HepG2 (cell line): ENCODE data around the gene RGS19. TPM values are rescaled to one million over a fixed set of nuclear protein-coding genes. Genes with fewer than 3 reads are reported as not detected.

Experiments used
- ATAC-seq: fragments of 200-7000 bp; cut with Tn5 transposase; 3 replicates; pipeline ENCODE4 v1.9.1; 2020; ENCODE audit warnings: mild to moderate bottlenecking, moderate library complexity
- BruUV-seq: library from RNA; stranded (reverse); fragments of 400-500 nt; replicated peaks from 2 replicates; lab custom pipeline; 2021; lab: Mats Ljungman, UMichigan
- CTCF ChIA-PET: fragments of 300-600 bp; formaldehyde crosslinking; extraction: SDS; loops from one replicate; lab custom pipeline; 2021; ENCODE audit warnings: low total read pairs, inconsistent platforms, low intra/inter-chr PET ratio; lab: Yijun Ruan, JAX
- POLR2A ChIA-PET: fragments of 350-600 bp; sonication (Branson Sonifier 250); formaldehyde crosslinking; loops from one replicate; lab custom pipeline; 2020; ENCODE audit warnings: antibody characterized with exemption, inconsistent platforms; lab: Yijun Ruan, JAX
- DNase-seq: peaks from one replicate; pipeline ENCODE4 v3.0.0-alpha.2; 2015; ENCODE audit warnings: low spot score
- FAIRE-seq: peaks from 3 replicates; lab custom pipeline; 2011; peaks lifted over from hg19 to GRCh38; lab: Jason Lieb, UNC
- H2AFZ ChIP-seq: one replicate; pipeline ENCODE4 v1.6.1; 2011; ENCODE audit warnings: low read length, inconsistent platforms
- H3K27ac ChIP-seq: fragments of 300-600 bp; 3 replicates; pipeline ENCODE4 v1.8.0; 2011; ENCODE audit warnings: mixed run types, mild to moderate bottlenecking, mixed read lengths, low read length, inconsistent platforms; ENCODE audit not compliant: insufficient read depth; ENCODE audit errors: extremely low read length
- H3K27me3 ChIP-seq, 2 experiments: fragments of 200-600 bp in 1 of 2; 2 replicates in 1 of 2; 3 replicates in 1 of 2; pipeline versions ENCODE4 v1.6.0 to v1.8.0; 2011; ENCODE audit warnings: low read length in 2 of 2, mild to moderate bottlenecking in 2 of 2, moderate library complexity in 2 of 2, inconsistent platforms in 1 of 2; ENCODE audit not compliant: insufficient read depth in 2 of 2, control insufficient read depth in 1 of 2
- H3K36me3 ChIP-seq, 2 experiments: fragments of 200-600 bp in 1 of 2; replicated peaks in 1 of 2; 2 replicates in 1 of 2; 3 replicates in 1 of 2; pipeline versions ENCODE4 v1.5.1 to v1.8.0; 2011; ENCODE audit warnings: low read length in 2 of 2, inconsistent platforms in 1 of 2; ENCODE audit not compliant: insufficient read depth in 2 of 2, control insufficient read depth in 1 of 2
- H3K4me1 ChIP-seq: 2 replicates; pipeline ENCODE4 v1.5.1; 2012; ENCODE audit warnings: low read length, inconsistent platforms; ENCODE audit not compliant: insufficient read depth
- H3K4me2 ChIP-seq: 2 replicates; pipeline ENCODE4 v1.6.0; 2011; ENCODE audit warnings: low read depth, low read length, inconsistent platforms
- H3K4me3 ChIP-seq, 3 experiments: fragments of 200-600 bp in 1 of 3; sonication (generic), shearing (Covaris generic) in 1 of 3; replicated peaks in 1 of 3; 2 replicates each; pipeline ENCODE4 v1.5.1; 2011 to 2016; ENCODE audit warnings: low read length in 3 of 3, inconsistent platforms in 2 of 3, low read depth in 2 of 3, mild to moderate bottlenecking in 2 of 3, control low read depth in 1 of 3, mixed read lengths in 1 of 3; ENCODE audit not compliant: insufficient read depth in 1 of 3
- H3K79me2 ChIP-seq: one replicate; pipeline ENCODE4 v1.6.1; 2011; ENCODE audit warnings: low read length, inconsistent platforms; ENCODE audit not compliant: insufficient read depth
- H3K9ac ChIP-seq: 2 replicates; pipeline ENCODE4 v1.6.0; 2011; ENCODE audit warnings: mild to moderate bottlenecking, low read depth, low read length, inconsistent platforms; ENCODE audit not compliant: insufficient read depth
- H3K9me3 ChIP-seq: 2 replicates; pipeline ENCODE4 v1.5.1; 2012; ENCODE audit warnings: mild to moderate bottlenecking, low read length
- H4K20me1 ChIP-seq: 2 replicates; pipeline ENCODE4 v1.6.0; 2011; ENCODE audit warnings: inconsistent platforms, mild to moderate bottlenecking, low read length, moderate library complexity; ENCODE audit not compliant: insufficient read depth
- CREB1 ChIP-seq, 2 experiments: fragments of 450-650 bp in 1 of 2; IDR thresholded peaks; 2 replicates each; pipeline ENCODE4 v1.6.1; 2016 to 2017; ENCODE audit warnings: control low read depth in 1 of 2, mild to moderate bottlenecking in 1 of 2, missing compliant biosample characterization in 1 of 2, missing genetic modification characterization in 1 of 2
- HNRNPL ChIP-seq: fragments of 200-400 bp; formaldehyde crosslinking; IDR thresholded peaks from 2 replicates; pipeline ENCODE4 v1.6.1; 2017; ENCODE audit warnings: mild to moderate bottlenecking, low read depth, low read length
- REXO4 ChIP-seq: sonication (generic); formaldehyde crosslinking; IDR thresholded peaks from 2 replicates; pipeline ENCODE4 v1.8.0; 2022; ENCODE audit warnings: missing genetic modification reagents, mild to moderate bottlenecking, borderline replicate concordance
- USF2 ChIP-seq, 2 experiments: sonication (generic) in 1 of 2; formaldehyde crosslinking in 1 of 2; IDR thresholded peaks; 2 replicates each; pipeline versions ENCODE4 v1.5.1 to v1.6.1; 2011 to 2020; ENCODE audit warnings: borderline replicate concordance in 1 of 2, low read depth in 1 of 2, low read length in 1 of 2, mild to moderate bottlenecking in 1 of 2, missing genetic modification reagents in 1 of 2, moderate library complexity in 1 of 2
- ZMYM2 ChIP-seq: sonication (generic); formaldehyde crosslinking; IDR thresholded peaks from 2 replicates; pipeline ENCODE4 v1.8.0; 2022; ENCODE audit warnings: mild to moderate bottlenecking, missing genetic modification reagents
- ZNF280B ChIP-seq: sonication (generic); formaldehyde crosslinking; IDR thresholded peaks from 2 replicates; pipeline ENCODE4 v1.5.0; 2020; ENCODE audit warnings: missing genetic modification reagents, mild to moderate bottlenecking, borderline replicate concordance
- ZNF687 ChIP-seq: sonication (generic); formaldehyde crosslinking; IDR thresholded peaks from 2 replicates; pipeline ENCODE4 v1.5.1; 2020; ENCODE audit warnings: mild to moderate bottlenecking, missing genetic modification reagents, moderate library complexity
- WGBS: methylation state at CpG from one replicate; pipeline ENCODE4 v1.1.6; 2017; ENCODE audit warnings: low lambda C conversion rate; 5-methylcytosine and 5-hydroxymethylcytosine counted together
- in situ Hi-C: cut with HindIII; loops from 2 replicates; pipeline ENCODE4 v1.10.0; 2017; ENCODE audit warnings: low pct_unique_long_range_greater_than_20kb; ENCODE audit not compliant: extremely low pct_ligation_motif_present
- intact Hi-C: fragments of 100-400 bp; cut with micrococcal nuclease; formaldehyde crosslinking; loops from one replicate; pipeline ENCODE4 v1.10.0; 2022; ENCODE audit not compliant: unreplicated experiment
- polyA plus RNA-seq, 8 experiments: library from polyadenylated mRNA; depleted of rRNA in 3 of 8; stranded (reverse) in 7 of 8; unstranded in 1 of 8; fragments of >200 nt; fragmentation: Illumina TruSeq in 4 of 8; extraction: Trizol in 4 of 8; gene quantifications; 2 replicates each; pipeline versions ENCODE4 v1.2.1 to v1.2.3, GENCODE V29; 2011 to 2016; ENCODE audit warnings: low read depth in 4 of 8, missing spikeins in 1 of 8, mixed read lengths in 1 of 8; ENCODE audit not compliant: insufficient read depth in 1 of 8
- total RNA-seq, 5 experiments: library from RNA; depleted of rRNA; stranded (reverse); fragments of >200 nt; fragmentation: Illumina TruSeq; extraction: Trizol; gene quantifications; 2 replicates each; pipeline ENCODE4 v1.2.3, GENCODE V29; 2016; ENCODE audit warnings: low read depth in 1 of 5

The RGS19 gene
- total and polyA plus RNA-seq, 2 of the 13 experiments (the other 11 are each of a cell fraction or from before 2014, with no cell fraction given) = 10.7 to 11.9 TPM

- no peaks in the 10 kb centered on the region for H3K36me3 ChIP-seq
- no TSS peak for BruUV-seq
- H3K4me3 ChIP-seq = no peak overlapping the region
- WGBS = 43% methylated on average over 25 of the region's 28 CpGs
- no peak for ATAC-seq
- in situ Hi-C loops (no loop called here), intact Hi-C loops (no loop called here)
- H3K27me3 ChIP-seq = peaks cover 37 to 85% of the 10 kb centered on the region in 2 experiments
- H3K4me2 ChIP-seq = no peak overlapping the region
- FAIRE-seq = no peak
- peaks cover 8% of the 10 kb centered on the region; the same call in 1 of the 2 replicates for H4K20me1 ChIP-seq
- DNase-seq = no peak
- no peak overlapping the region for H3K9ac ChIP-seq
- peaks cover 15% of the 10 kb centered on the region for H3K4me1 ChIP-seq
- CTCF ChIA-PET = no interaction called here
- H3K79me2 ChIP-seq = no peaks in the 10 kb centered on the region
- H2AFZ ChIP-seq = no peak overlapping the region
- no peaks in the 10 kb centered on the region for H3K9me3 ChIP-seq
- POLR2A ChIA-PET = no interaction called here
- 0 out of 2 replicates have a peak, but pooled peaks have one; percentile 30 for TF ChIP-seq HNRNPL
- TF ChIP-seq USF2 (IDR thresholded peaks at IDR 0.05; ENCODE audit: low read depth, low read length) = no peak
- no peak for TF ChIP-seq USF2 (CRISPR knock-in tag; IDR thresholded peaks at IDR 0.05; ENCODE audit: borderline replicate concordance)
- no peak overlapping the region for H3K27ac ChIP-seq
Measured at GRCh38 chr20:64106435-64106961, 27.2 kb upstream of the RGS19 start.

- no TSS peak for BruUV-seq
- intact Hi-C loops (no loop called here), in situ Hi-C loops (no loop called here)
- Histone ChIP-seq H3K4me2 (no peak overlapping the region), H3K4me3 (no peak overlapping the region), H2AFZ (no peak overlapping the region), H3K79me2 (no peaks in the 10 kb centered on the region), H3K36me3 (no peaks in the 10 kb centered on the region), H4K20me1 (peaks cover 8% of the 10 kb centered on the region; the same call in 1 of the 2 replicates), H3K4me1 (peaks cover 9% of the 10 kb centered on the region), H3K9ac (no peak overlapping the region), H3K27ac (no peak overlapping the region), H3K27me3 (peaks cover 40 to 88% of the 10 kb centered on the region in 2 experiments), H3K9me3 (no peaks in the 10 kb centered on the region)
- ChIA-PET POLR2A (no interaction called here), CTCF (no interaction called here)
- no peak for ATAC-seq
- DNase-seq = no peak
- 55% methylated on average over 32 of the region's 39 CpGs for WGBS
- no peak for FAIRE-seq
- TF ChIP-seq ZNF280B (CRISPR knock-in tag) = 0 out of 2 replicates have a peak, but pooled peaks have one; percentile 38
- peak; percentile 39; the same call in 1 of the 2 replicates for TF ChIP-seq ZNF687 (CRISPR knock-in tag)
- no peak for TF ChIP-seq ZMYM2
- TF ChIP-seq REXO4 (CRISPR knock-in tag) = no peak
- TF ChIP-seq CREB1 (IDR thresholded peaks at IDR 0.05) = peak; percentile 93
- no peak for TF ChIP-seq CREB1 (CRISPR knock-in tag; IDR thresholded peaks at IDR 0.05)
Measured at GRCh38 chr20:64105846-64106434, 26.6 kb upstream of the RGS19 start.
